Activated CD4-positive, CD25-positive, alpha-beta regulatory T cell treated with anti-CD3 and anti-CD28 coated beads, Interleukin-2, amount 50 U/mL, for 24 hours (primary cell): ENCODE measurements around the gene SLC12A8.

ENCODE experiments used
- ATAC-seq, 2 donors: fragments of 150-1000 bp; cut with Tn5 transposase; one replicate each; pipeline ENCODE4 v1.10.0; 2021; ENCODE audit warnings: mild to moderate bottlenecking in 1 of 2, moderate library complexity in 1 of 2

The SLC12A8 gene

DNA sequence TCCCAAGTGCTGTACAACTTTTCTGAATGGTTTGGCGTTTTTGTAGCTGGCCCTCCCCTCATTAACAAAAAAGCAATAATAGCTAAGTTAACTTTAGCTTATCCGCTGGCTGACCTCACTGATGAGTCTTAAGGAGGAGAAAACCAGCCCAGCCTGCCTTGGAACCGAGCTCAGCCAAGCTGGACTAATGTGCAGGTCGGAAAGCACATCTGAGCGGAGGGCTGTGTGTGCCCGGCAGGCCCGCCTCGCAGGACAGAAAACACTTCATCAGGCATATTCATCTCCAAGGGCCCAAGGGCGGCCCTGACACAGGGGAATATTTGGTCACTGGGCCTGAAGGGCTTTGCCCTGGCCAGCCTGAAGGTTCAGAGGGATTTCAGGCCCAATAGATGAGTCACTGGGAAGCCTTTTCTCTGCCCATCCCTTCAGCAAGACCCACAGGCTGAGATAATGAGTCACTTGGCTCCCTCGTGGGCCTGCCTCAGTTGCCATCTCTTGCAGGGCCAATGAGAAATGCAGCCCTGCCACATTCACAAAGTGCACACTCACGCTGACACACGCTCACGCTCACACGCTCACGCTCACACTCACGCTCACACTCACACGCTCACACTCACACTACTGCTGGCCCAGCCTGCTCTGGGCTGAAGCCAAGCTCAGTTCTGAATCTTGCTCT is 75.1 kb downstream of the SLC12A8 start:
- no peak for ATAC-seq

DNA sequence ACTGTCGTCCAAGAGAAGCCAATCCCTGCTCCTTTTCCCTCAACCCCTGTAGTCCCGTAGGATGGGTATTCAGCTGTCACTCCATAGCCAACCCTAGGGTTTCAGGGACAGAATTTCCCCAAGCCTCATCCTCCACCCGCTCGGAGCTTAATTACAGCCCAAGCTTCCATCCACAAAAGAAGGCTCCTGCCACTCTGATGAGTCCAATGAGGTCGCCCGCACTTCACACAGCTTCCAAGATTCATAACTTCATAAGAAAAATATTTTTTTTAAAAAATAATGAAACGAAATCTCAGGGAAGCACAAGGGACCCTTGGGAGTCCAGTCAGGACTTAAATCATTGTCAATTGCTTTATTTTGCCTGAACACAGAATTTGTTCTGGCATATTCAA is 75.6 kb downstream of the SLC12A8 start:
- ATAC-seq = no peak

DNA sequence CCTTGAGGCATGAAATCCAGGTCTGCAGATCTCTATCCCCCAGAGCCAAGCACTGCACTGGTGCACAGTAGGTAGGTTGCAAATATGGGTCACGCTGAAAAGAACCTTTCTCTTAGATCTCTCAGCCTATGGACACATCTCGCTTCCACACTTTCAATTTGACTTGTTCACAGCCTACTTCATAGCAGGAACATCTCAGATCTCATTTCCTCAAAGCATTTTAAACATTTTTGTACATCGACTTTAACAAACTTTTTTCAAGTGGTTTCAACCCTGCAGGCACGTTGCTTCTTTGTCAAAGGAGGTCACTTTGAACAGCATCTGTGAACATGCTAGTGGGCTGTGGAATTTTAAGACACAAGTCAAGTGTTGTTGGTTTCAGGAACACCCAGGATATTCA is 76.0 kb downstream of the SLC12A8 start:
- no peak for ATAC-seq

DNA sequence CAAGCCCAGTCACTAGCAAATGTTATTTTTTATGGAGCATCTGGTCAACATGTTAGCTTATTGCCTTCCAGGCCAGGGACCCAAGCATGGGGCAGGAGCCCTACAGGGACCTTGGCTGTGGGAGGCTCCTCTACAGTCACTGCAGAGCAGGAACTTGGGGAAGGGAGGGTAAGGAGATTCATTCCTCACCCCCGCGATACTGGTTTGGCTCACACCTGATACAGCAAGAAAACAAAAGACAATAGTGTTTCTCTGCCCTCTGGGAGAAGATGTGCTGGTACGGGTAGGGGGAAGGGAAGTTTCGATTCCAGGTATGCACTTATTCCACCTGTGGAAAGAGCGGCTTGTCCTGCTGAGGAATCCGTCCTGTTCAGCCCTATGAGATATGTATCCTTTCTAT is 77.6 kb downstream of the SLC12A8 start:
- no peak for ATAC-seq

DNA sequence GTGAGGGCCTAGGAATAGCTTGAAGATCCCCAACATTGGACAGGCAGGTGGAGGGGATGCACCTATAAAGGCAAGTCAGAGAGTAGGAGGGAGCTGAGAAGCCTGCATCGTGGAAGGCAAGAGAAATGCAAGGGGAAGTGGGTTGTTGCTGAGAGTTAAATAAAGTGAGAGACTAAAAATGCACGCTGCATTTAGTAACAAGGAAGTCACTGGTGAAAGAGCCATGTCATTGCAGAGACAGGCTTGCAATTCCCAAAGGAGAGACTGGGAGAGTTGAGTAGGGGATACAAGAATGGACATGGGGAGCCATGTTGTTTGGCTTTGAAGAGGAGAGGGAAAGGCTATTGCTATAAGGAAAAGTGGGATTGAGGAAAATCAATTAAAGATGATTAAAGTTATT is 79.7 kb downstream of the SLC12A8 start:
- ATAC-seq = no peak

DNA sequence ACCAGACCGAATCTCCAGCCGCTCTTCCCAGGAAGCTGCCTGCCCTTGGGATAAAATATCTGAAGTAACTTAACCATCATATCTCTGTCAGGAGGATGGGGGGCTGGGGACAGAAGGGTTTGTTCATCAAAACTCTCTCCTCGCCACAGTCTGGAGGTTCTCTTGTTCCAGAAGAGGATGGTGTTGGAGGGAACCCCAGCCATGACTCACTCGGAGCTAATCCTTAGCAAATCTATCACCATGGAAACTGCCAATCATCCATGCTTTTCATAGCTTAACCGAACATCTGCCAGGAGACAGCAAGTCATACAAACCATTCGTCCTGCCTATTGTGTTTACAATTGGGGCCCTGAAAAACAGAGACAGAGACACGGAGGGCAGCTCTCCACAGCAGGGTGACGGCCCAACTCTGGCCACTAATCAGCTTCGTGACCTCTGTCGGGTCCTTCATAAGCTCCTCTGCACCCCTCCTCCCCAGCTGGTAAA is 83.0 kb downstream of the SLC12A8 start:
- no peak for ATAC-seq

DNA sequence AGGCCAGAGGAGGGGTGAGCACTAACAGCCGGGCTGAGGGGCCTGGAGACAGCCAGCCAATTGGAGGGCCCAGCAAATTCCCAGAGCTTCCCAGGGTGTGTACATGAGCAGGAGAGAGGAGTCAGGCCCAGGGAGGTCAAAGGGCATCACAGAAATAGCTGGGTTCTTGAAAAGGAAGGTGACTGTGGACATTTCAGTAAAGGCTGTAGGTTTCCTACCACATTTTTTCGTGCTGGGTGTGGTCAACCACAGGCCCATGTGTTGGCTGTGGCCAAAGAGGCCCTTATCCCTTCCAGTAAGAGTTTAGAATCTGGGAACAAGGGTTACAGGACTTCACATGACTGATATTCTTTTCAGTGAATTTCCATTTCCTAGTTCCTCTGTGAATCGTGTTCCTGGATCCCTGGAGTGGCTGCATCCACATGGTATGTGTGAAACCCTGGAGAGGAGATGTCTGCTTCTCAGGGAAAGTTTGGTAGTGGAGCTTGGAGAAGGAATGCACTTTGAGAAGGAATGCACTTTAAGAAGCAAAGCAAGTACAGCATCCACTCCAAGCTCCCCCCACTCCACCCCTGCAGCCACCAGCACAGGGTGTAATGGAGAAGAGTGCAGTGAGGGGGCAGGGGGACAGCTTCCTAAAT is 83.6 kb downstream of the SLC12A8 start:
- ATAC-seq = no peak

DNA sequence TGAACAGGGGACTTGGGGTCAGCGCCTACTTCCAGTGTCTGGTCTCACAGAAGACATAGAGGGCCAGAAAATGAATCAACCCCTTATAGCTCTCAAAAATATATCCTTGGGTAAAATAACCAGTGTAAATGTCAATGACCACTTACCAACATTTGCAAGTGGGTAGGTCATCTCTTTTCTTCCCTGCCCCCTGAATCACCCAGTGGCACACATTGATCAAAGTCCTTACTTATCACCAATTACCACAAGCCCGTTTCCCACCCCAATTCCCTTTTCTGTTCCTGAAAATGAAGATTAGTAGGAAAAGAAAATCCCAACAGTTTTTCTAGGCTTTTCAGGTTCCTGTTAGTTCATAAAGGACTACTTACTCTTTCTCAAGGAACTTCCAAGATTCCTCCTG is 86.2 kb downstream of the SLC12A8 start:
- no peak for ATAC-seq

DNA sequence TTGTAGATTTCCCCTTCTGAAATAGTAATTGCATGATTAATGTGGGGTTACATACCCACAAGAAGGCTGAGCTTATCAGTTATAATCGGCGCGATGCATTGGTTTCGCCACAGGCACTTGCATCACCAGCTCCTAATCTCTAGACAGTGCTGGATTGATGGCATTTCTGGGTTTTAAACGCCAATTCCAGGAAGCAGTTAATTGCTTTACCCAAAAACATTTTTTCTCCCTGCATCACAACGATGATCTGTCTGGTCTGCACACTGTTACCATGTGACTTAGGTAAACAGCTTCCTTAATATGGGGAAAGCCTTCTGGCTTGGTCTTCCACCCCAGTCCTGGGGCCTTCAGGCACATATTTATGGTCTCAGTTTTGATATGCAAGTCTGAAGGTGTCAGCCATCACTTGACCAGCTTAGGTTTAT is 86.7 kb downstream of the SLC12A8 start:
- ATAC-seq = peak; percentile 70 to 76

DNA sequence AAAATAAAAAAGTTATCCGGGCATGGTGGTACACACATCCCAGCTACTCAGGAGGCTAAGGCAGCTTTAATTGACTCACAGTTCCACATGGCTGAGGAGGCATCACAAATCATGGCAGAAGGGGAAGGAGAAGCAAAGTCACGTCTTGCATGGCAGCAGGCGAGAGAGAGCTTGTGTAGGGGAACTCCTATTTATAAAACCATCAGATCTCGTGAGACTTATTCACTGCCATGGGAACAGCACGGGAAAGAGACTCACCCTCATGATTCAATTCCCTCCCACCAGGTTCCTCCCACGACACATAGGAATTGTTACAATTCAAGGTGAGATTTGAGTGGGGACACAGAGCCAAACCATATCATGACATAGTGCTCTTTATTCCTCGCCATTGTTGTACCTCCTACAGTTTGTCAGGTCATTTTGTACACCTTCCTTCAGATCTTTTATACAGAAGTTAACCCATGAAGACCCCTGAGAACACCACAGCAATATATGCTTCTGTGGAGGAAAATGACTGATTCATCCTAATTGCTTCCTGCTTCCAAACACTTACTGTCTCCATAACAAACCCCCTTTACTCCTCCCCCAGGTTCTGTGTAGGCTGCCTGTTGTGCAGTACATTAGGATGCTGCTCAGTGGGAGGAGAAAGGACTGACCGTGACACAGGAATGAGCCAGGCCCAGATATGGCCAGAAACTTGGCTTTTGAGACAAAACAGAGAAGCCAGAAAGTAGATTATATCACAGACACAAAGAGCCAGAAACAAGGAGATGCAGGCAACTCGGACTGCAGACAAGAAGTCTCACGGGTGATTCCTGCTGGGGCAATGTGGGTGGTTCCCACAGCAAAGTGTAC is 88.9 kb downstream of the SLC12A8 start:
- ATAC-seq = no peak

DNA sequence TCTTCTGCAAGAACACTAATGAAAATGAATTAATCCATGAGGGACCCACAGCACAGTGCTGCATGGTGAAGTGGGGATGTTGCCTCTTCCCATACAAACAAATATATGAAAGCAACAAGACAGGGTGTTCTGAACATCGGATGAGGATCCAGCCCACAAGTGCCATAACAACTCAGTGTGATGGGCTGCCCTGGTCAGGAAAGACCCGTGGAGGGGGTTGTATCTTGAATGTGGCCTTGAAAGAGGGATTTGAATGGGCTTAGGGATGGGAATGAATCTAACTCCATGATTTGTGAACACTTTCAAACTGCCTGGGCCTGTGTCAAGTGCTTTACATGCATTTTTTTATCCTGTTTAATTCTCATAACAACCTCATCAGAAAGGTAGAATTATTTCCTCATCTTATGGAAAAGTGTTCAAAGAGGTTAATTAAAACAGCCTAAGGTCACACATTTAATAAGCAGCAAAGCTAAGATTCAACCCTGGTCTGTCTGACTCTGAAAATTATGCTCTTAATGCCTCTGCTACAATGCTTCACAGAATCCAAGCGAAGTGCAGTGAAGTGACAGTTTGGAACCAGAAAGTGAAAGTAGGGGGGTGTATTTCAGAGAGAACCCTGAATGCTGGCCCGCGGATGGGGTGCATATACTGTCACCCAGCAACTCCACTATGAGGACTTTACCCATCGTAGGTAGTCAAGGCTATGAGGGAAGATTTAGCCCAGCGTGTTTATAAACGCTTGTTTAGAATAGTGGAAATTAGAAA is 91.1 kb downstream of the SLC12A8 start:
- peak; percentile 26 to 39 for ATAC-seq

DNA sequence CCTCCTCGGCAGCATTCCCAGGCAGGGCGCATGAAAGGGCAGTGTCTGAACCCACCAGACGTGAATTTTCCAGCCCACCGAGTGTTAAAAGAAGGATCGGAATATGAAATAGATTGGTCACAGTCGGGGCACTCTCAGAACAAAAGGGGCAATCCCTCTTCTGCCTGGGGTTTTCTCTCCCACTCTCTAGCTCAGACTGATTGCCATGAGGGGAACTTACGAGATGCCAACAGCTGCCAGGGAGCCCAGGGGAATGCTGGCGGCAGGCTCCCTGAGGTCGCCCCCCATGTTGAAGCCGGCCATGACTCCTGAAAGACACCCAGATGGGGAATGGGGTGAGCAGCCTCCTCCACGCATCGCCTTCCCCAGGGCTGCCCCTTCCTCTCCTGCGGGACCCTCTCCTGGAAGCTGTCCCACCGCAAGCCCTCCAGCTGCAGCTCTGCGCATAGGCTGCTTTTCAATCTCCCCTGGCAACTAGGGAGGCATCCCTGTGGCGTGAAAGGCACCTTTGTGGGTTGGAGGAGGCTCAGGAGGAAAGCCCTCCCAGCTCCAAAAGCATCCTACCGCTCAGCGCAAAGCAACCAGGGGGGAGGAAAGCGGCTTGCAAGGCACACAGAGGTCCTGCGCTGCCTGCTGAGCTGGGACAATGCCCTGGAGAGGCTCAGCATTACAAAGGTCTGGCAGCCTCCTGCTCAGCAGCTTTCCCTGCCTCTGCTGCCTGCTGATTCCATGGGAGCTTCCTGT is 92.0 kb downstream of the SLC12A8 start:
- ATAC-seq = no peak

DNA sequence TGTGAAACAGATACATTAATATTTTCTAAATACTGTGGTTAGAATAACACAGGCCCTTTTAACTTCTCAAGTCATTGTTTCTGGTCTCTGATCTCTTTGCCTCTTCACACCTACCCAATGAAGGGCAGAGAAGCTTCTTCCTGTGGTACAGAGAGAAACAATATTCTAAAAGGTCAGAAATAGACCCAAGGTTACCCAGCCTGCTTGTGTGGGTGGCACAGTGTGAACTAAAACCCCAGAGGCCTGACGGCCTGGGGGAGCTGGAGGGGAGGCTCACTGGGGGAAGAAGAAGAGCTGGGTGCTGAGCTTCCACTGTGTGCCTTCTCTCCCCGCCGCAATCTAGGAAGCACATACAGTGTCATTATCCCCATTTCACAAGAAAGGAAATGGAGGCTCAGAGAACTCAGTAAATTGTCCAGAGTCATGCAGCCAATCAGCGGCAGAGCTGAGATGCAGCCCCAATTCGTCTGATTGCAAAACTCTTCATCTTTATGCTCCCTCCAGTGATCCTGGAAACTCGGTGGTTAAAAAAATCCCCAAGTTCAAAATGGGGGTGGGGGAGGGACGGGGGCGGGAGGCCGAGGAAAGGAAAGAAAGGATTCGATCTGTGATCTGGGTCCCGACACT is 92.7 kb downstream of the SLC12A8 start:
- ATAC-seq = peak; percentile 46 to 55

DNA sequence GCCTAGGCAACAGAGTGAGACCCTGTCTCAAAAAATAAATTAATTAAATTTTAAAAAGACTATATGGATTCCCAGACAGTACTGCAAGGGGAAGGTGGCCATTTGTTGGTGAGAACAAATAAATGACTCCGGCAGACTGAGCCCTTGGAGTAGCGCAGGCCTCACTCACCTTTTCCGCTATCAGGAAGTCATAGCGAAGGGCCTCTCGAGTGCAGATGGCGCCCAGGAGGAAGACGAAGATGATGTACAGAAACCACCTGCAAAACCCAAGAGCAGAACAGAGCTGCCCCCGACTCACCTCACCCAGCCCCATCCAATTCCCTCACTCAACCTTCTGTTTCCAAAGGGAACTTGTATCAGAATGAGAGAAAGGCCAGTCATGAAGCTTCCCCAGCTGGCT is 93.9 kb downstream of the SLC12A8 start:
- ATAC-seq = no peak

DNA sequence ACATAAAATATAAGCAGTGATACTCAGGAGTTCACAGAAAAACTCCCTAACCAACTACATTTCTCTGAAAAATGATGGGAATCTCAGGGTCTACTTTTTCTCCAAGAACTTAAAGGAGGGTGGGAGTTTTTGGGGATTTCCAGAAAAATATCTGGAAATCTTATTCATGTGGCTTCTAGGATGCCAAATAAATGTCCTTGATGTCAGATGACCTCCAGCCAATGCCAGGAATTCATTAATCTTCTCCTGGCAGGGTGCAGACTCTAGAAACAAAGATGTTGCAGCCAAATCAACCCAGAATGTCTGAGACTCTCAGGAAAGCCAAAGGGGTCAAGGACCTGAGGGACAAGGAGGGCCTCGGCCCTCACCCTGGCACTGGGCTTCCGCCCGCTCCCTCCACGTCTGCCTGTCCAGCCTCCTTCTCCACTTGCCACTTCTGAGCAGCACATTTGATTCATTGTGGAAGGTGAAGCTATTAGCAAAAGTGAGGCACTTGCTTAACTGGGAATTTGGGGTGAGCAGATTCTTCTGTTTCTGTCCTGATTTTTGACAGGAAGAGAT is 94.8 kb downstream of the SLC12A8 start:
- ATAC-seq = no peak

DNA sequence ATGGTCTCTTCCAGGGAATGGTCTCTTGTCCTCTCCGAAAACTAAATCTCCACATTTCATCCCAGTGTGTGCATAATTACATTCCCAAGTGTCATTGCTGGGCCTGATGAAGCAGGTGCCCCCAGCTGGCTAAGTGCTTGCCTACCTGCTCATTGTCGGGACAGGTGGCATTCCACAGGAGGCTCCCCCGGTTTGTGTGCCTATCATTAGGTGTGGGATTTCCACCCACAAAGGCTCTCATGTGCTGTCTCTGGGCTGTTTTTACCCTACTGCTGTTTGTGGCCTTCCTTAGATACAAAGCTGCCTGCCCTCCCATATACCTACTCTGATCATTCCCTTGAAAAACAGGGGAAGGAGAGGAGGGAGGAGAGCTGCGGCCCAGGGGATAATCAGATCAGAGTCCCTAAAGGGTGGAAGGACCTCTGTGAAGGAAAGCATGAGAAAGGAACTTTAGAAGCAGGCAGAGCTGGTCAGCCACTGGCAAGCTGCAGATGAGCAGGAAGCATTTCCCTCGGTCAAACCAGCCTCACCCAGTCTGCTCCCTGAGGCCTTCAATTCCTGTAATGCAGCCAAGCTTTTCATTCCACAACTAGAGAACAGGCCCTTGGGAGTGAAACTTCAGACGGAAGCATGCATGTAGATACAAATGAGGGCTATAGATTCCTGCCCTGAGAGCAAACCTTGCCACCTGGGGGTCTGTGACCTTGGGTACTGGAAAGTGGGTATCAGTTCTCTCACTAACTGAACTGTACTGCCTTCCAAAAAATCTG is 96.1 kb downstream of the SLC12A8 start:
- ATAC-seq = no peak

DNA sequence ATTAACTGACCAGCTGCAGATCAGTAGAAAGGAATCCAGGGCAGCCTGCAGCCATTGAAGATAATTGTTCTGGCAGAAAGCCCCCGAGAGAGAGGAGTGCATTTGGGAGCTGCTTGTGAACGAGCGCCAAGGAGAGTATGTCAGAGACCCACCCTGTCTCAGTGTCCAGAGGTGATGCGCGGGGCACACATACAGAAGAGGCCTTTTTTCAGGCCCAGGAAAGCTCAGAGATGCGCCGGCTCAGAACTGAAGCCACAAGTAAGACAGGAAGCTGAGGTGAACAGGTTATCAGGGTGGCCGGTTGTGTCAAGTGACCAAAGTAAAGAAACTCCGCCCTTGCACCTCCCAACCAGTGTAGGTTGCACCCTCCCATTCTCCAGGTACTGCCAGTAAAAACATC is 96.9 kb downstream of the SLC12A8 start:
- ATAC-seq = no peak

DNA sequence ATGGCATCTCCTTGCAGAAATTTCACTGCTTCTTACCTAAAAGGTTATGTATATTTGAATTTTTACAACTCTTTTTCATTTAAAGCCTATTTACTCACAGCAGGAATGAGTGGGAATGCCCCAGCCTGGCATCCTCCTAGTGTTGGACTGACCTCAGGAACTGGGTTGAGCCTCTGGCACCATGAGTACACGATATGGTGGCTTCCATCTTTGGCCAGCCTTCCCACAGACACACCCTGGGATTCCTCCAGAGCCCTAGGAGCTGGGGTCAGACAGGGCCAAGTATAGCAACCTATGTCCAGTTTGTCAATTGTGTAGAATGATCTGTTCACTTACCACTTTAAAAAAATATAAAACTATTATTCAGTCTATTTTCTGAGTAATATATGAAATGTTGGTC is 99.6 kb downstream of the SLC12A8 start:
- no peak for ATAC-seq

DNA sequence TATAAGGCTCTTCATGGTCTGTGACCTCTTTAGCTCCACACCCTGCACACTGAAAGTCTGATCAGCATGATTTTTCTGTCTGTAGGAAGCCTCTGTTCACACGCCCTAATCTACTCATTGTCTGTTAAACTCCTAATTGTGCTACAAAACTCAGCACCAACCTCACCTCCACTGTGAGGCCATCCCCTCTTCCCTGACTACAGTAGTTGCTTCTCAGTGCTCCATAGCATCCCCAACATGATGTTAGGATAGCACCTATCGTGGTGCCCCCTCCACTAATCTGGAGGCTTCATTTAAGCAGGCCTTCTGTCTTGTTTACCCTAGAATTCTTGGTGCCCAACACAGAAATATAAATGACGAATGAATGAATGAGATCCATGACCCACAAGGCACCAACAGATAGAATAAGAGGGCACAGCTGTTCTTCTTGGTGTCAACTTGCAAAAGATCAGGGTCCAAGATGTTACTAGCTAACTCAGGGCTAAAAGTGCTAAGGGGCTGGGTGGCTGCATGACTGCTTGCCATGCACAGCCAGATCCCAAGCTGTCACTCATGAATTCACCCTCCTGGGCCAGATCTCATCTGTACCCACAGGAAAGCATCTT is 101.6 kb downstream of the SLC12A8 start:
- ATAC-seq = no peak
